GM18519 (cell line): Measurements from ENCODE around the gene PLCB1.
A peak's percentile ranks its signal among the peaks of the same experiment; 100 is the strongest.
"Not testable (repeated sequence)": the region's sequence is repeated elsewhere in the genome, so short reads cannot be mapped to it uniquely, and the experiment has no call there.

Experiments used
- ATAC-seq: cut with Tn5 transposase; IDR thresholded peaks from one replicate; pipeline ENCODE4 v1.9.1; 2021; ENCODE audit warnings: mild to moderate bottlenecking, moderate library complexity; ENCODE audit not compliant: unreplicated experiment, low FRiP score

Gene PLCB1

DNA sequence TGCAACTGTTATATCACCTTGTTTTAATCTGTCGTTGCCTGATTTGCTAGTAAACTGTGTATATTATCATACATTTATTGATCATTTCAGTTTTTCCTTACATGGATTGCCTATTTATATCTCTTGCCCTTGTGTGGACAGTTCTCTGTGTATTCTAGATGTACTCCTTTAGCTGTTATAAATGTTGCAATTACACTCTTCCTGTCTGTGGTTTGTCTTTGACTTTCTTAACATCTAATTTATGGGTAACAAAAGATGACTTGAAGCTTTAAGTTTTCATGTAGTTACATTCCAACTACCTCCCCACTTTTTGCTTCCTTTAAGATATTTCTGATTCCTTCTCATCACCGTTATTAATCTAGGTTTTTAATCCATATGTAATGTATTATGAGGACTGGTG lies 22.6 kb downstream of the PLCB1 start:
- ATAC-seq = no peak

DNA sequence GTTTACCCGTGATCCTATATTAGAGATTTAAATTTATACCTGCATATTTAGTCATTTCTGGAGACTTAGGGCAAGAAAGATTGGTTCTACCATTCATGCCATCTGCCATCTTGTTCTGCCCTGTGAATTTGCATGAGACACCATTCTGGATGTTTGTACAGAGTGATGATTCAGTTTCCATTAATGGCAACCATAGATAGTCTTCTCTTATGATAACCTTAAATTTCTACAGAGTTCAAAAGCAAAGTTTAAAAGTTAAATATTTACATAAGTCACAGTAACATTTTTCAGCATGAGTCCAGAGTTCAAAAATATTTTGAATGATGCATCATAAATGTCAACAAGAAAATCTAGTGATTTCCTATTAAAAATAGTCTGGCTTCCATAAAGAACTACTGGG lies 23.2 kb downstream of the PLCB1 start:
- no peak for ATAC-seq

DNA sequence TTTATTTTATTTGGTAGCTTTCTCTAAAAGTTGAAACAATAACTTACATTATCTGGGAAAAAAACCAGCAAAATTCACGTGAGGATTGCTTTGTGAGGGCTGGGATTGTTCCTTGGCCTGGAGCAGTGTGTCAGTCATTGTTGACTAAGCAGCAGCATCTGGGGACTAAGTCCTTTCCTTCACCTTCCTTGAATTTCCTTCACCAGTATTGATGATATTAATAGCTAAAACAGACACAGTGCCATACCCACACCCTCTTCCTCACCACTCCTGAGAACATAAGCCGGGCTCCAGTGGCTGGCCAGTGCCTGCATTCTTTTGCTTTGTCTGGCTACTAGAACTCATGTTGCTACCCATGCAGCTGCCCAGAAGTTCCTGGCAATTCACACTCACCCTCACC lies 23.7 kb downstream of the PLCB1 start:
- ATAC-seq = no peak

DNA sequence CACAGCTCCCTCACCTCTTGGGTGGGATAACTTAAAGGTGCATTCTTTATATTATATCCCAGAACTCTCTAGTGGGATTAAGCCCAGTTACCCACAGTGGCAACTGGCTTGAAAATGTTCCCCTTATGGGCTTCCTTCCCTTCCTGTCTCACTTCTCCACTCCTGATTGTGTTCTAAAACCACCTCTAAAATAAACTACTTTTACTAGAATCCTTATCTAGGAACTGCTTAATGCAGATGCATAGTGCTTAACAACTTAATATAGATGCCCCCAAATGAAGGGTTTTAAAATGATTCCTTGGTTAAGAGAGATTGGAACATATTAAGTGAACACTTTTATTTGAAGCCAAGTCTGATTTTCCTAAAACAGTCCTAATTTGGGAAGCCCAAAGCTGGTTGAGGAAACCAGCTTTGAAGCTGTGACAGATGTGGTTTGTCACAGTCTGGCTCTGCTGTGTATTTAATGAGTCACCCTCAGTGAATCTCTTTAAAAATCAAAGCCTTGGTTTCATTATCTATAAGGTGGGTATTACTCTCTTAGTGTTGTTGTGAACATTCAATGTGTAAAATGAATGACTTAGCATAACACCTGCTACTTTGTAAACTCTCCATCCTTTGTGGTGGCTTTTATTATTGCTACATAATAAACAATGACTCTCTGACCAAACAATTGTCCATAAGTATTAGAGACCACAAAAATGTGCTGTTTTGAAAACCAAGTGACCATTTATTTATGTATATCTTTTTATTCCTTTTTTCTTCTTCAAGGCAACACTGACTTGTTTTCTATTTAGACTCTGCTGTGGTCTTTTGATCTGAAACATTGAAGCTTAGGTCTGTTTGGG lies 24.4 kb downstream of the PLCB1 start:
- peak; percentile 82 for ATAC-seq

DNA sequence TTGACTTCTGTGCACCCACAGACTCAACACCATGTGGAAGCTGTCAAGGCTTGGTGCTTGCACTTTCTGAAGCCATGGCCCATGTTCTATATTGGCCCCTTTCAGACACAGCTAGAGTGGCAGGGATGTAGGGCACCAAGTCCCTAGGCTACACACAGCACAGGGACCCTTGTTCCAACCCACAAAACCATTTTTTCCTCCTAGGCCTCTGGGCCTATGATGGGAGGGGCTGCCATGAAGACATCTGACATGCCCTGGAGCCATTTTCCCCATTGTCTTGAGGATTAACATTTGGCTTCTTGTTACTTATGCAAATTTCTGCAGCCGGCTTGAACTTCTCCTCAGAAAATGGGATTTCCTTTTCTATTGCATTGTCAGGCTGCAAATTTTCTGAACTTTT lies 27.2 kb downstream of the PLCB1 start:
- ATAC-seq = not testable (repeated sequence)

DNA sequence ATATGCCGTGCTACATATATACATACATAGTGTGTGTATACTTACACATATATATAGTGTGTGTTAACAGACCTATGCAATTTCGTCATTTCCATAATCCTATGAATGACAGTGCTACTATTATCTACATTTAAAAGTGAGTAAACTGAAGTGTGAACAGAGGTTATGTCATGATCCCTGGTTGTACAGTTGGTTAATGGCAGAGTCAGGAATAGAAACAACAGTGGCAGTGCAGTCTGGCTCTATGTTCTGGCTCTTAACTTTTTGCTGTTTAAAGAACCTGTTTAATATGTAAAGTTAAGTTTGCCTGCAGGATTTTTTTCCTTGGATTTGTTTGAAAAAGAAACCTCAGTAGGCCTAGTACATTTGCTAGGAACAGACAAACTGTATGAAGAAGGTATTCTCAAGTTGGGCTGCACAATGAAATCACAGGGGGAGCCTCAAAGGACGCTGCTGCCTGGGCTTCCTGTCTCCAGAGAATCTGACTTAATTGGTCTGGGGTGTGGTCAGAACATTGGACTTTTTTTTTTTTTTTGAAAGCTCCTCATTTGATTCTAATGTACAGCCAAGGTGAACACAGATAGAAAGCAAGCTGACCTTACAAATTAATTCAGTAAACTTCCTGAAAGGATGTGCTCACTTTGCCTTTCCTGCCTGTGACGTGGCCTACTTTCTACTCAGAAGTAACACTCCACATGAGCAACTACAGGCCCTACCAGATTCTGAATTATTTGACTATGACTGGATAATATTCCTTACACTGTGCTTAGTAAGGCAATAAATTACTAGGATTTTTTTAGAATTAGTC lies 29.4 kb downstream of the PLCB1 start:
- no peak for ATAC-seq

DNA sequence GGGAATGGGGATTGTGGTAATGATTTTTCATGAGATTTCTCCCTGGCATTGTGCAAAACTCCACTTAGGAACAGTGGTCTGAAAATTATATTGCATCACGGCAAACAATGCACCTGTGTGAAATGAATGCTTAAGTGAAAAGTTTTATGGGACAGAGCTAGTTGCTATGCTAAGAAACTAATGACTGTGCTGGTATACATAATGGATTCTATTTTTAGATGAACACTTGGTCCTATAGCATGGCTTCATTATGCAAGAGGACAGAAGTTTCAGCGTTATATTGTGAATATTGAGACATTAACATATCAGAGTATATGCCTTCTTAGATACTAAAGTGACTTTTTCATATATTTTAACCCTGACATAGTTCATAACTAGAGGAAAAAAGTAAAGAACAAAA lies 30.5 kb downstream of the PLCB1 start:
- ATAC-seq = no peak

DNA sequence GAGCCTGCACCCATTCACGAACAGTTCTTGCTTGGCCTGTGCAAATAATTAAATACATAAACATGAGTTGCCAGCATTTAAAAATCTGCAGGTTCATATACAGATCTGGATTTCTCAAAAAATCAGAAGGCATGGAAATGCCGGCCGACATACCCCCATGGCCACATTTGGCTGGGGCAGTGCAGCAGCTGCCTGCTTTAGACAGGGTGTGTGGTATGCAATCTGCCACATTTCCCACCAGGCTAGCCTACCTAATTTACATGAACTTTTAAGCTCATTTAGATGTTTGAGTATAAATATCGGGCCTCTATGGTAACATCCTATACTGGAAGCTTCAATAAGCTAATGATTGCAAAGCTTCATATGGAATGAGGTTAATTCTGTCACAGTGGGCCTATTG lies 31.5 kb downstream of the PLCB1 start:
- no peak for ATAC-seq

DNA sequence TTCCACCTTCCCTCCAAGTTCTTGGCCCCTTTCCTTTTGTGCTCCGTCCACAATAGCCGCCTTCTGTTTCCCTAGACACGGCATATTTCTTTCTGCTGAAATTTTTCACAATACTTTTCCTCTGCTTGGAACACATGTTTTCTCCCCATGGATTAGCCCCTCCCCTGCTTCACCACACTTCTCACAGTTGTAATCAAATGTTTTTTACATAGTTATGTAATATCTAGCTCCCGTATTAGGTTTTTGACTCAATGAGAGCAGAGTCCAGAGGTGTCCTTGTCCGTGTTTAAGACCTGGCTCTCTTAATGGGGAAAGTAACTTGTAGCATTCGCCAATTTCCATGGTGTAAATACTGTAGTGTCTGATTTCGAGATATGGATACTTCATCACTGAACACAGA lies 34.7 kb downstream of the PLCB1 start:
- no peak for ATAC-seq

DNA sequence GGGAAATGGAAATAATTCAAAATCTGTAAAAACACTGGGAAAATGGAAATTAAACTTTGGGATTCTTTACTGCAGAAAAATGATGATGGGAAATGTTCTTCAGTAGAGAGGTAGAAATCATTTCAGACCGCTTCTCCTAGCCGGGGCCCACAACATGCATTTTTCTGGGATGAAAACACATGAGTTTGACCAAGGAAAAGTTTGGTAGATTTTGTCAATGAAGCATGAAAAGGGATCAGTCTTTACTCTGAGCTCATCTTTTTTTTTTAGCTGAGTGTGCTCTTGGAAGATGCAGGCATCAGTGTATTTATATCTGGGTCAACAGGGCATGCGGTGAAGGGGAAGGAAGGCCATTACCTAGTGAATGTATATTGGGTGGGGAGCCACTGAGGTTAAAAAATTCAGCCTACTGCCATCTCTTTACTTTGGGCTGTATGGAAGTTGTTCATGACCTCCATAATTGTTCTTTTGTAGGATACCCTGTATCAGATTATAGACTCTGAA lies 36.8 kb downstream of the PLCB1 start:
- no peak for ATAC-seq

DNA sequence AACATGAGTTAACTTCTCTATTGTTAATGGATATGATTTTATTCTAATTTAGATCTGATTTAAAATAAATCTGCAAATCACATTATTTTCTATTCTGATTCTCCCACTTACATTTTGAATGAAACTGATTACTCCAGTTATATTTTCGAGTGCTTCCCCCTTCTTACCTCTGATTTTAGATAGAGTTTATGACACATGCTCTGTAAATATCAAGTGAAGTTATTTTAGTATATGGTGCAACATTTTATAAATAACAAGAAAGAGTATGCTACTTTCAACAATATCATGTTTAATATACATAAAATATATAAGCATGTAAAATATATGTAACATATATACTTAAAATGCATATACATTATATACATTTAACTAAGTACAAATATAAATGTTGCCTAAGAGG lies 38.9 kb downstream of the PLCB1 start:
- ATAC-seq = no peak

DNA sequence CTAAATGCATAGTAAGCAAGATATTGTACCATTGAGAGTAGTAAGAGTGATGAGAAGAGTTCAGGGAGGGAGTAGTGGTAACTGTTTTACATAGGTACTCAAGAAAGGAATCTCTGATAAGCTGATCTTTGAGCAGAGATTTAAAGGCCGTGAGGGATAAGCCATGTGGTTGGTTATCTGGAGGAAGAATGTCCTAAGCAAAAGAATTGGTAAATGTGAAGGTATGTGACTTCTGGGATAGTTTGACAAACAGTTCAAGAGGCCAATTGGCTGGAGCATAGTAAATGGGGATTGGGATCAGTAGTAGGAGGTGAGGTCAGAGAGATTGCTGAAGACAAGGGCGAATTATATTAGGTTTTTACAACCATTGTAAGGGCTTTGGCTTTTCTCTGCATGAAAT lies 40.1 kb downstream of the PLCB1 start:
- no peak for ATAC-seq

DNA sequence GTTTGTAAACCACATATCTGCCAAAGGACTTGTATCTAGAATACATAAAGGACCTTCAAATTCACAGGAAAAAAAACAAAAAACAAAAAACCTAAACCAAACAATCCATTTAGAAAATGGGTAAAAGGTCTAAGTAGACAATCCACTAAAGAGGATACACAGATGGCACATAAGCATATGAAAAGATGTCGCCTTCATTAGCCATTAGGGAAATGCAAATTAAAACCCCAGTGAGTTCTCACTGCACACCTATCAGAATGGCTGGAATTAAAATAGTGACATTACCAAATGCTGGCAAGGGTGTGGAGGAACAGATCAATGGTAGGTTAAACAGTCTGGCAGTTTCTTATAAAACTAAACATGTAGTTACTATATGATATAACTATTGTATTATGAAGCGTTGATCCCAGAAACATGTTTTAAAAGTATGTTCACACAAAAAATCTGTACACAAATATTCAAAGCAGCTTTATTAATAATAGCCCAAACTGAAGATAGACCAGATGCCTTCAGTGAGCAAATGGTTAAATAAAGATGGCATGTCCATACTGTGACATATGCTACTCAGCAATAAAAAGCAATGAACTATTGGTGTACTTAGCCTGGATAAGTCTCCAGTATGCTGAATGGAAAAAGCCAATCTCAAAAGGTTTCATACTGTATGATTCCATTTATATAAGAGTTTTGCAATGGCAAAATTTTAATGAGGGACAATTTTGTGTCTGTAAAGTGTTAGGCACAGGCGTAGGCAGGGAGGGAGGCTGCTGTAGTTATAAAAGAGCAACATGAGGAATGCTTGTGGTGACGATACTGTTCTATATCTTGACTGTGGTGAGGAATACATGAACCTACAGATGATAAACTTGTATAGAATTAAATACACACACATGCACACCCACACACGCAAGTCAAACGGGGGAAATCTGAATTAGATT lies 43.9 kb downstream of the PLCB1 start:
- no peak for ATAC-seq

DNA sequence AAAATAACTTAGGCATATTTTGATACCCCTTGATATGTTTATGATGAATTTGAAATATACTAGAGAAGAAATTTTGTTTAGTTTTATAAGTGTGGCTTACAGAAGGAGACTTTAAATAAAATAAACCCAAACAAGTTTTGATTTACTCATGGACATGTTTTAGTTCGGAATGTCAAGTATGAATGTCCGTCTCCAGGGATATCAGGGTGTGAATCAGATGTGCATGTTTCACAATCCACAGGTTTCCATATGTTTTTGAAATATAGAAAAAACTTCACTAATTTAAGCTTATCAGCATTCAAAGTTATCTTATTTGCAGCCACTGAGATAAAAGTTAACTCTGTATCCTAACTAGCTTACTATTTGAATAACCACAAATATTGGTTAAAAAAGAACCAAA lies 51.5 kb downstream of the PLCB1 start:
- no peak for ATAC-seq

DNA sequence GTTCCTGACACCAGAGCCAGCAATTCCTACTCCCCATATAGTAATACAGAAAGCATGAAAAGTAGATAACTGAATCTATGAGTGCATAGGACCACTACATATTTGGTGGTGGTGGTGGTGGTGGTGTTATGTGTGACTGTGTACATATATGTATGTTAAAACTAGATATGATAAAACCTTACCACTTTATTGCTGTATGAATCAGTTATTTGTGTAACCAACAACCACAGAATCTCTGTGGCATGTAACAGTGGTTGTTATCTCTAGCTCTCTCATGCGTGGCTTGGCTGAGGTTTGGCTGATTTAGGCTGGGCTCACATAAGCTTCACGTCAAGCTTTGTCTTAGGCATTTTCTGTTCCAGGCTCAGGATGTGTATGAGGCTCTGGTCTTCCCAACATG lies 55.7 kb downstream of the PLCB1 start:
- ATAC-seq = no peak

DNA sequence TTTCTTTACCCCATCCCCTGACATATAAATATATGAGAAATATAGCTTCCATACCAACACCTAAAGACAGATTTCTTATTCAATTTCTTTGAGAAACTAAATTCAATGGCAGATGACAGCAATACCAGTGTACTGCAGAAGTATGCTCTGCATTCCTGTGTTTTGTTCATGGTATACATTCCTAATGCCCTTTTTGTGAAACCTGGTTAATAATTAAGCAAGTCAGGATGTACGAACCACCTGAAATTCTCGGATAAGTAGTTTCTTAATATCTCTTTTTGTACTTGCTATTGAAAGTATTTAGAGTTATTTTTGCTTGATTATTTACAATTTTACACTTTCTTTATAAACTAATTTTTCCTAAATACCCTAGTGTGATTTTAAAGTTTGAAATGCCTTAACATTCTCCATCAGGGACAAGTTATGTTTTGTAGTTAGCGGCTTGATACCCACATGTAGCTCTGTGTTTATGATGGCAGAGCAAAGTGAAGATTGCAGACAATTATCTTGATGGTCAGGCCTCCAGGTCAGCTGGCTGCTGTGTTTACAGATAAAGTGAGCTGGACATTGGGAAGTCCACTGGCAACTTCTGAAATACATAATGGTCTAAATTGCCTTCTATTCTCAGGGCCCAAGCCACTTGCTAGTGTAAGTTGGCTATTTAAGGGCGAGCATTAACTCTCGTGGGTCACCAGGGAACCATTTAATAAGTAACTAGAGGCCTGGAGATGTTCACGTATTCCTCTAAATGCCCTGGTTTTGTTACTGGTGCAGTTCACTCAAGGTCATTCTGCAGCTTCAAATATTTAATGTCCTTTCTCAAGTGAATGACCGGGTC lies 58.2 kb downstream of the PLCB1 start:
- no peak for ATAC-seq

DNA sequence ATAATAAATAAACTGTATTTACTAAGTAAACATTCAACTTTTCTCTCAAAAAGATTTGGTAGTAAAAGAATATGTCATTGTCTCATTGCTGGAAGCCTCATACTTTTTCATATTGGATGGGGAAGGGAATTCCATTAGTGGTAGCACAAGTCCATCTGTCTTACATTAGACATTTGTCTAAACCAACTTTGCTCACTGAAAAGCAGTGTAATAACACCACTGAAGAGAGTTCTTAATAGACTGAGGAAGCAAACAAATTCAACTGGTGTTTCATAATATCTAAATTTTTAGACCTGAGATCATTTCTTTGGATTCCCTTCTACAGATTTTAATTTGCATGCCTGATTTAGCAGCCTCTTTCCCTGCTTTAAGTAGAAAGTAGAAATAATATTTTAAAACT lies 62.7 kb downstream of the PLCB1 start:
- no peak for ATAC-seq

DNA sequence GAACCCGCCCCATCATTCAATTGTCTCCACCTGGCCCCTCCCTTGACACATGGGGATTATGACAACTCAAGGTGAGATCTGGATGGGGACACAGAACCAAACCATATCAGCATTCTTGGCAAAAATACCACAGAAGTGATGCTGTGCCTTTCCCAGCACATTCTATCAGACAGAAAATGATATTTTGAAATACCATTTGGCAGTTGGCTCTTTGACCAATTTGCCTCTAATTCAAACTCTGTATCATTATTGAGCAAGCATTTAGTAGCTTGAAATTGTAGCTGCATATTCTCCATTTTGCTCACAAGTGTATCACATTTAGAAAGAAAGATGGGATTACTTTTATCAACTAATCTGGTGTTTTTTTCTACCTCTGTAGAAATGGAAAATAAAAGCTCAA lies 64.0 kb downstream of the PLCB1 start:
- ATAC-seq = no peak

DNA sequence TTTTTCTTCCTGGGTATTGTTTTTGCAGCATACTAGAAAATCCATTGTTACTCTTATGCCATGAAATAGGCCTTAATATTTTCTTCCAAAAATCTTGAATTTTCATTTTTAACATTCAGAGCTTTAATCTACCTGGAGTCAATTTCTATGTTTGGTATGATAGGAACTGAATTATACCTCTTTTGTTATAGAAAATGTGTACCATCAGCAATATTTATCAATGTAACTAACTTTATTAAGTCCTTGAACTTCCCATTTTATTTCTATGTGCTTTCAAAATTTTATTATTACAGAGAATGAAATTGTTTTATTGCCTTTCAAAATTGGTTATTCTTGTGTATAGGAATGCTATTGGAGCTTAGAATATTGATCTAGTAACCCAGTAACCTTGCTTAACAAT lies 68.2 kb downstream of the PLCB1 start:
- no peak for ATAC-seq

DNA sequence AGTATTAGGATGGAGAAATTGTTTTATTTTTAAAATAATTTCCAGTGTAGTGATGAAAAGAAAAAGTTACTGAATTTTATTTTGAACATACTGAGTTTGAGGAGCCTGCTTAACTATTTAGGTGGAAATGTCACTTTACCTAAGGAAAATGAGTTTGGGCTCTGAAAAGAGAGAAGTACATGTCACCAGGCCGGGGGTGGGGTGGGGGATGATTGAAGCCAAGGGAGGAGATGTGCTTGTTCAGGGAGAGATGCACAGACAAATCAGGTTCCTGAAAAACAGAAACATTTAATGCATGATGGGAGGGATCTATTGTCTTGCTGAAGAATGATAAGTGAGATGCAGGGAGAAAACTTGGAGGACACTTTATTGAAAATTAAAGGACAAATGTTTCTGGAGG lies 71.3 kb downstream of the PLCB1 start:
- ATAC-seq = no peak
